GM12801 (cell line): ENCODE measurements around the gene MAP2K2.

ENCODE experiments used
- CTCF ChIP-seq: IDR thresholded peaks from one replicate; pipeline ENCODE4 v1.5.1; 2011; ENCODE audit warnings: control low read depth; ENCODE audit not compliant: insufficient read length; ENCODE audit errors: extremely low read depth

The MAP2K2 gene

GRCh38 chr19:4123615-4124568 lies at the start of gene MAP2K2:
MAP2K2 (minus strand) TSS chr19:4124122; CDS start chr19:4123875, 247 bp downstream.
- no peak for TF ChIP-seq CTCF

- no peak for TF ChIP-seq CTCF
Measured at GRCh38 chr19:4172861-4173473, 49.0 kb upstream of the MAP2K2 start.

- TF ChIP-seq CTCF, result no peak
Measured at GRCh38 chr19:4171676-4172075, 47.8 kb upstream of the MAP2K2 start.

- no peak for TF ChIP-seq CTCF
Measured at GRCh38 chr19:4164262-4164661, 40.3 kb upstream of the MAP2K2 start.

GRCh38 chr19:4161415-4162077 lies 37.6 kb upstream of the MAP2K2 start:
- TF ChIP-seq CTCF, result no peak

- no peak for TF ChIP-seq CTCF
Measured at GRCh38 chr19:4157164-4157563, 33.2 kb upstream of the MAP2K2 start.
